HG02678 (cell line): ENCODE measurements around the gene BHMT.

Experiments used
- ATAC-seq: cut with Tn5 transposase; IDR thresholded peaks from one replicate; pipeline ENCODE4 v1.9.1; 2021; ENCODE audit warnings: mild to moderate bottlenecking, moderate library complexity; ENCODE audit not compliant: unreplicated experiment

Gene BHMT, protein sequence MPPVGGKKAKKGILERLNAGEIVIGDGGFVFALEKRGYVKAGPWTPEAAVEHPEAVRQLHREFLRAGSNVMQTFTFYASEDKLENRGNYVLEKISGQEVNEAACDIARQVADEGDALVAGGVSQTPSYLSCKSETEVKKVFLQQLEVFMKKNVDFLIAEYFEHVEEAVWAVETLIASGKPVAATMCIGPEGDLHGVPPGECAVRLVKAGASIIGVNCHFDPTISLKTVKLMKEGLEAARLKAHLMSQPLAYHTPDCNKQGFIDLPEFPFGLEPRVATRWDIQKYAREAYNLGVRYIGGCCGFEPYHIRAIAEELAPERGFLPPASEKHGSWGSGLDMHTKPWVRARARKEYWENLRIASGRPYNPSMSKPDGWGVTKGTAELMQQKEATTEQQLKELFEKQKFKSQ

DNA sequence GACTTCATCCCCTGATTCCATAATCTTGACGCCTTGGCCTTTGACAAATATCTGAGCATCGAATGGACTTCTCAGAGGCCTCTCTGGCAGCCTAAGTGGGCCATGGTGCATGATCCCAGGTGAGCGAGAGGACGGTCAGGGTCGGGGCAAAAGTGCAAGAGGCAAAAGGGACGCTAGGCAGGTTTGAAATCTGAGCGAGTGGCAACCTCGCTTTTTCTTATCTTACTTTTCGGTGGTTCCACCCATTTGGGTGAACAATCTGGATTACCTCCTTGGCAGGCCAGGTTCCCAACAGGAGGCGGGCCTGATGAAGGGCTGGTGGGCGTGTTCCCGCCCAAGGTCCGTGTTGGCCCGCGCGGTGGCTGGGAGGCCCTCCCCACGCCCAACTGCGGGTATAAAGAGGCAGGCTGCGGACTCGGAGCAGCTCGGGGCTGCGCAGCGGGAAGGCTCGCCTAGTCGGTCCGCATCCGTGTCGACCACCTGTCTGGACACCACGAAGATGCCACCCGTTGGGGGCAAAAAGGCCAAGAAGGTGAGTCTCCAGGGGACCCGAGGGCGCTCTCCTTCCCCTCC is at the start of gene BHMT:
Gene BHMT, plus strand, starts transcription at position 423 of the 573 bp plus-strand sequence. Its CDS starts 77 bp downstream, at position 500.
- ATAC-seq: no peak

DNA sequence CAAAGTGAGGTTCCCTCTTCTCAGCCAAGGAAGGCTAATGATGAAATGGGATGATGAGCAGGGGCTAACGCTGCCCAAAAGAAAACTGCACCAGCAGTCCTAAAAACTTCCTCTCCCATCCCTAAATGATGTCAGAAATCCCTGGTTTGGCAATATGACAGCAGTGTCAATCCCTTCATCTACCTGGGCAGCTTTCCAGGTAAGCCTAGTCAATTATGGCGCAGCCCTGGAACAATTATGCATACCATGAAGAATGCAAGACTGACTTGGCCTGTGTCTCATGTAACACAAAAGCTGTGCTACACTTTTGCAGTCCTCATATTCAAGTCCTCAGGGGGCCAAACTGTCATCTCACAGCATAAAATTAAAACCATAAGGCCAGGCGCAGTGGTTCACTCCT is 49.2 kb upstream of the BHMT start:
- ATAC-seq: no peak

DNA sequence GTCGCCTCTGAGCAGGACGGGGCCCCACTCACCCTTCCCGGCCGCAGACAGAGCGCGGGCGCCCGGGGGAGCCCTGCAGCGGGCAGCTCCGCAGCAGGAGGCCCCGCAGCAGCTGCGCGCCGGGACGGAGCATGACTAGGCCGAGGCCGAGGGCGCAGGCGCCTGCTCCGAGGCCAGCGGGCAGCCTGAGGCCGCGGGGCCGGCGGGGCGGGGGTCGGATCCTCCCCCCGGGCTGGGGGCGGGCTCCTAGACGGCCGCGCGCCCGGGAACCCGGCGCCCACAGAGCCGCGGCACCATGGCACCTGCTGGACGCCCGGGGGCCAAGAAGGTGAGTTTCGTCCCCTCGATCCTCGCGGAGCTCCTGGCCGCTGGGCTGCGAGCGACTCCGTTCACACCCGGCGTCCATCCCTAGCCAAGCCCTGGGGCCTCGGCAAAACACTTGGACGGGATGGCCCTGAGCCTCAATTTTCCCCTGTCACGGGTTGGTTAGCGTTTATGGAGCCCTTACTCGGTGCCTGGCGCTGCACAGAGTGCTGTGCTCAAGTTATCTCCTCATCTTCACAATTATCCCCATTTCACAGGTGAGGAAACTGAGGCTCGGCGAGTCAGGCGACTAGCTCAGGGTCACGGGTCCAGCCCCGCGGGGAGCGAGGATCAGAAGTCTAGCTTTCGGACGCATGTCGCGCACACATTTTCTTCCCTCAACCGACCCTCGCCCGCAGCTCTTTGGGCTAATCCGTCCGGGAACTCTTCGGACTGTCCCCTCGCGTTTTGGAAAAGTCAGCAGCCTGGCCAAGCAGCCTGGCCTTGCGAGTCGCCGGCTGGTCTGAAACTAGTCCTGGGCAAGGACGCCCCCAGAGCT is 41.9 kb upstream of the BHMT start, which contains the start of the genes BHMT2 and DMGDH:
Gene BHMT2, plus strand, starts transcription at position 280 of the 862 bp plus-strand sequence. Its CDS starts 16 bp downstream, at position 296.
Gene DMGDH, minus strand, starts transcription at position 187 of the 862 bp plus-strand sequence. Its CDS starts 54 bp downstream, at position 133.
- ATAC-seq: no peak

DNA sequence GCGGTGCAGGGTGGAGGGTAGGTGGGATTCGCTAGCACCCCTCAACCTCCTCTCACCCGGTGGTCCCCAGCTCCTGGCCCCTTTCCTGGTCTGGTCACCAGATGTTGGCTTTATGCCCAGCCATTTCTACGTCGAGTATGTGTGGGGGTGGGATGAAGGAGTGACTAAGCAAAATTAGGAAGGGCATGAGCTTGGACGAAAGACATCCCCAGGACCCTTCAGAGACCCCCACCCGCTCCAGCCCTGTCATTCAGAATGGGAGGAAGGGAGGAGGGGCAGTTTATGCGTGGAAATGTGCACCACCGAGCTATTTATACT is 41.3 kb upstream of the BHMT start:
- no peak for ATAC-seq

DNA sequence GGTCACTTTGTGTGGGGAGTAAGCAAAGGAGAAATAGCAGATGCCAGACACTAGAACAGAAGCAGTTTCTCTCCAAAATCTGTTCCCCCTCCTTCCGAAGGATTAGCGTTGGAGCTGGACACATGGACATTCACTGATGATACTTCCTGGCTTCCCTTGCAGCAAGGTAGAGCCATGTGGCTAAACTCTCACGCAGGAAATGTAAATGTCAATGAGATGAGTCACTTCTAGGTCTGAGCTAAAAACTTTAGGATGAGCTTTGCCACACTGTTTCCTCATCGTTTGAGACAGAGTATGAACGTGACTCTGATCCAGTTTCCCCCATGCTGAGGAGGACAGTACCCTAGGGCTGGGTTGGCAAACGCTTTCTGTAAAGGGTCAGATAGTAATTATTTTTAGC is 37.0 kb upstream of the BHMT start:
- ATAC-seq: no peak

DNA sequence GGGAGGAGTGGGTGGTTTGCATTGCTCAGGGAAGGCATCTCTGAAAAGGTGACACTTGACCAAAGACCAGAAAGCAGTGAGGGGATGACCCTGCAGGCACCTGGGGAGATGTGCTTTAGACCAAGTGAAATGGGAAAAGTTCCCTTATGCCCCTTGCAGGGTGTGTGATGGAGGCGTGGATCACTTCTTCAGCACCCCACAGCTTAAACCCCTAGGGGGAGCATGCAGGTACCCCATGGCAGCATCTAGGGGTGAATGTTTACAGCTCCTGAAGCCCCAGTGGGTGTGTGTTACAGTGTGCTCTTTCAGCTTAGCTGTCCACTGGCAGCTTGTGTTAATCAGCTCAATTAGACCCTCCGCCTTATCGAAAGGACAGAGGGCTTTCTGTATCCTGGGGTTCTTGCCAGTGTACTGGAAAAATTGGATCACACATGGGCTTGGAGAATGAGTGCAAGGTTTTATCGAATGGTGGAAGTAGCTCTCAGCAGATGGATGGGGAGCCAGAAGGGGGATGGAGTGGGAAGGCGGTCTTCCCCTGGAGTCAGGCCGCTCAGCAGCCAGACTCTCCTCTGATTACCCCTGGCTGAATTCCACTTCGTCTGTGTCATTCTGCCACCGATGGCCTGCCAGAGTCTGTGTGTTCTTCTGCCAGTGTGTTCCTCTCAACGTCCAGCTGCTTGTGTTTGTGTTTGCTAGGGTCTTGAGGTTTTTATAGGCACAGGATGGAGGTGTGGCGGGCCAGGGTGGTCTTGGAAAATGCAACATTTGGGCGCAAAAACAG is 35.8 kb upstream of the BHMT start:
- no peak for ATAC-seq

DNA sequence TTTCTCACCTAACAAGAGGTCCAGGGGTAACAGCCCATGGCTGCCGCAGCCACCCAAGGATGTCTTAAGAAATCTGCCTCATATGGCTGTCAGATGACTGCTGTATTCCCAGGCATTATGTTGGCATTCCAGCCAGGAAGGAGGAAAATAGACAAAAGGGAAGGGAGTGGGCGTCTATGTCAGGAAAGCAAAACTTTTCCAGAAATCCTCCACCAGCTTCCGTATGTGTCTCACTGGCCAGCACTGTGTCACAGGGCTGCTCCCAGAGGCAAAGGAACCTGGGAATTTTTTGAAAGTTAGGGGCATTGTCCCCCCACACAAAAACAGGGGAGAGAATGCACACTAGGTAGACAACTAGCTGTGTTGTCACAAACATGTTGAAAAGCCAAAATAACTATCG is 34.8 kb upstream of the BHMT start:
- no peak for ATAC-seq

DNA sequence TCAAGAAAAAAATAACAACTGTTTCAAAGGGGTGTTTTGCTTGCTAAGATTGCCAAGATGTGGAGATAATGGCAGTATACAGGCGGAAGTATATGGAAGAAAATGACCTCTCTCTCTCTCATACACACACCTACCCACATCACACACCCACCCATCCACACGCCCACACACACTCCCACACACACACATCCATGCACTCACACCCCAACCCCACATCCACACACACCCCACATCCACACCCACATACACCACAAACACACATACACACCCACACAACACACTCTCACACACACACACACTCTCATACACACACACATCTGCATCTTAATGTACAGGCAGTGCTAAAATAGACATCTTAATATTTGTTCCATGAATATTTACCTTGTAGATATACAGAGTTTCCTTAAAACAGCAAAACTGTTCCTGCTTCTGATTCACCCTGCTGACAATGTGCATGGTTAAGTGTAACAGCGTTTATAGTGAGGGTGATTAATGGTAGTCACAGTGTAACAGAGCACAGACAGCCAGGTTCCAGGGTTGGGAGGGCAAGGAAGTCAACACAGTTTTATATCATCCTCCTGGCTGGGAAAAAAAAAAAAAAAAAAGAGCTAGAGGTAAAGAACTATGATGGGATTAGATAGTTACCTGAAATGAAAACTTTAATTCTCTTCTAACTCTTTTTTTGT is 33.8 kb upstream of the BHMT start:
- no peak for ATAC-seq

DNA sequence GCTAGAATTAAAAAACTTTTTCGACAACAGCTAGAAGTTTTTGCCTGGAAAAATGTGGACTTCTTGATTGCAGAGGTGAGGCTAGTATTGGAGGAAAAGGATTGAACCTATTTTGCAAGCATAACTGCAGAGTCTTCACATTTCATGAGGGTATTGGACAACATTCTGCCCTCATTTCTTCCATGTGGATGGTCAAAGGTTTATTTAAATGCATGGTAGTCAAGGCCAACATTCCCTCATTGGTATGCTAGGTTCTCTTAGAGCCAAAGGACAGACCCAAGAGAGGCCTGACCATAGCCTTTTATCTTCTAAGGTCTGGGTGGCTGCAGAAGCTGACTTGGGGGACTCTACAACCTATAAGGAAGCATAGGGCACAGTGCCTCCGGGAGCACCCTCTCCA is 30.8 kb upstream of the BHMT start:
- no peak for ATAC-seq

DNA sequence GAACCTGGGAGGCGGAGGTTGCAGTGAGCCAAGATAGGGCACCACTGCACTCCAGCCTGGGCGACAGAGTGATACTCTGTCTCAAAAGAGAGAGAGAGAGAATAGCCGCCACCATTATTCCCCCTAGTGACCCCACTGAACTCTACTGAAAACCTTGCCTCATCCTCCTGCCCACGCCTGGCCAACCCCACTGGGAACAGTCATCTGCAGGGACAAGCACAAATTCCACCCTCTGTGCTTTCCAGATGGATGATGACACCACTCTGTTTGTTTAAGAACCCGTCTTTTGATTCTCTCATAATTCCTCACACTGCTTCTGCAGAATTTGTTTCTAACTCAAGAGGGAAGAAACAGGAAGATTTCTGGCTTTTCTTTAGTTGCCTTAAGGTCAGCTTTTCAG is 29.8 kb upstream of the BHMT start:
- ATAC-seq: no peak

DNA sequence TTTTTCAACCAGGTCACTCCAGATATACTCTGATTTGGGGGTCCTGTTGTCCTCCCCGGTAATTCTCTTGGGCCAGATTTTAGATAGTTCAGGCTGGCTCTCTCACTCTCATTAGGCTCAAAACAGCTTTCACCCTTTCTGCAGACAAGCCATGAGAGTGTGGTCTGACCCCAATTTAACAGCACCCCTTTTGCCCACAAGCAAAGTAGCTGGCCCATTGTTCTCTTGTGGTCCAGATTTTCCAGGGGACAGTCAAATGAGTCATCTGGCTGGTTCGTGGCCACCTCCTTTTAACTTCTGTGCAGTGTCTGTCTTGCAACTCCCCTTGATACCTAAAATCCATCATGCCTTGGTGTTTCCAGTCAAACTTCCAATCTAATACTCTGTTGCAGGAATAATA is 25.5 kb upstream of the BHMT start:
- ATAC-seq: no peak

DNA sequence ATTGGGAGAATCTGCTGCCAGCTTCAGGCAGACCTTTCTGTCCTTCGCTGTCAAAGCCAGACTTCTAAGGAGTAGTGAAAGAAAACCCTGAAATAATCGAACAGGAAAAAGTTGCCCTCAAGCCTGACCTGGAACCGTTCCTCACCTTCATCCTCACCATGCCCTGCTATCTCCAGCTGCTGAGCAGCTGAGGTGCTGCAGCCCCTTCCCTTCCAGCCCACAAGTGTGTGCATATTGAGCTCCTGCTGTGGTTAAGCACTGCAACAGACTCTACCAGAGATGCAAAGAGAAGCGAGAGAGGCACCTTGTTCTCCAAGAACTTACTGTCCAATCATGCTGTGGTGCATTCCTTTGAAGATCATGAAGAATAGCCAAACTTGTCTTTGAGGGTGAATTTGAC is 23.1 kb upstream of the BHMT start:
- no peak for ATAC-seq

DNA sequence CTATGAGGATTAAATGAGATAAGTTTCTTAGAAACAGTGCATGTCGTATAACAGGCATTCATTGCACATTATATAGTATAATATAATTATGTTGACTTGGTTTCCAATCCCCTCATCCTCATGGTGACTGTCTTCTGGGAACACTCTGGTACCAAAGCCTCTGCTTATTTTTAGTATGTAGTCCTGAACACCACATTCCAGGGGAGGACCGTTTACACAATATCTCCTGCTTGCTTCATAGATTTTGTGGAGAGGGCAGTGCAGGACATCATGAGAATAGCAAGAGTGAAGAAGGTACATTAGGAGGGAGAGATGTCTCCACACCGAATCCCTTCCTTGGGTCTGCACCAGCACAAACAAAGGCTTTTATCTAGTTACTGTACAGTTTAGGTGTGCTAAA is 20.5 kb upstream of the BHMT start:
- ATAC-seq: no peak

DNA sequence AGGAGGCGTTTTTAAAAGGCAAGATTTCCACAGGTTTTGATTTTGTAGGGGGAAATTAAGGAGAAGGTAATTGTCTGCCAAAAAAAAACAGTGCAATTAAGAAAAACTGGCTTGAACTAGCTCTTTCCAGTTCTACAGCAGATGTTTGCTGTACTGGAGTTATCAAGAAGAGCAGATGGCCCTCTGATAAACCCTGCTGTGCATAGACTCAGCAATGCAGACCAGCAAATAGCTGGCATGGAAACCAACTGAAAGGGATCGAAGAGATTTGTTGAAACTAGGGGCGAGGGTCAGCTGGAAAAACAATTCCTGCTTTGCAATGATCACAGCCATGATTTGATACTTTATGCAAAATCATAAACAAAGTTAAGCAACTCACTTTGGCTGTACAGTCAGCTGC is 17.8 kb upstream of the BHMT start:
- no peak for ATAC-seq

DNA sequence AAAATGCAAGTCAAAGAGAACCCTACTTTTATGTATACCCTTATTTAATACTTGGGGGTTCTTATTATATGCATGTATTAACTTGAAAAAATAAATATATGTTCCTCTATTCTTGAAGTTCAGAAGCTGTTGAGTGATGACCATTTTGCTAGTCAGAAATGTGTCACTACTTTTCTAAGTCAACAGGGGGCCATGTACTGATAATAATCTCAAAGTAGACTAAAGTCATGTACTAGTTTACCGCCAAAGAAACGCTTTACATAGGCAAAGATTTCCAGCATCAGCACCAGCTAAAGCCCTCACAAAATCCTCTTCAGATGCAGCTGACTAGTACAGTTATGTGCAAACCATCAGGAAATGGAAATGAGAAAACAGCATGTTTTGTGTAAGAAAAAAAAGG is 5.7 kb upstream of the BHMT start:
- ATAC-seq: no peak

DNA sequence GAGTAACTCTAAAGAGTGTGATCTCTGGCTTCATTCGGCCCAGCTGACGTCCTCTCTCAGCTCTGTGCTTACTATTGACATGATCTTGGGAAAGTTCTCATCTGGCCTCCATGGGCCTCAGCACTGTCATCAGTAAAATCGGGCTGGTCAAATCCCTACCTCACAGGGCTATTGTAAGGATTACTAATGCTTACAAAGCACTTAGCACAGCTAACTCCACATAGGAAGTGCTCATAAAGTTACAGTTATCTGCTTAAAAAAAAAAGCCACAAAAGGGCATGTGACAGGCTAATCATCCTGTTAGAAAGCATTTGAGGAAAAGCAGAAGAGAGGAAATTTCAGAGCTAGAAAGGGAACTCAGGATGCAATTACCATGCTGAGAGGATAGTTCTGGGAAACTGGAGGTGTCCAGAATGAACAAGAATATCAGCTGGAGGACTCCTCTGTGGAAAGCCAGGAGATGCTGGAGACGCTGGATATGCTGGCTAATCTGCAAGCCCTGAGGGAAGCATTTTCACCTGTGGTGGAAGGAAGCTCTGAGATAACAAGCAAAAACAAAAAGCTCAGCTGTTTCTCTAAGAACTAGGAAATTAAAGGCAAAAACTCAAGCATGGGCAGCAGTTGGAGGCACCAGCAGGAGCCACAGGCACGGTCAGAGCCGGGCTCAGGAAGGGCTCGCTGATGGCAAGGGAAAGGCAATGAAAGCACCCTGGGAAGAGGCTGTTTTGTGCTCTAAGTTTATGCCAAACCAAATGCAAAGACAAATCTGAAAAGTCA is 4.4 kb upstream of the BHMT start:
- no peak for ATAC-seq

DNA sequence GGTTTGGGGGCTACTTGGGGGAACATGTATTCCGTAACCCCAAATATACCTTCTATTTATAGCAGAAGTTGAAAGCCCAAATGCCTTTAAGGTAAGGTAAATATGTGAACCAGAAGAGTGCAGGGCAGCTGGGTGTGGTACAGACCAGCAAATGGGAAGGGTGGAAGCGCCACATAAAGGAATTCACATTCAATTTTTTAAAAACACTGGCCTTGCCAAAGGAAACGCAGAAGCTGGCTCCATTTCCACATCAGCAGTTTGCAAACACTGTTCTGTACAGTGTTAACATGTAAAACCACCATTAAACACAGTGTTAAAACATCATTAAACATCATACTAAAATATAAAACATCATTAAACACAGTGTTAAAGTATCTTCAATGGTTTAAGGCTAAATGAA is 3.5 kb upstream of the BHMT start:
- no peak for ATAC-seq

DNA sequence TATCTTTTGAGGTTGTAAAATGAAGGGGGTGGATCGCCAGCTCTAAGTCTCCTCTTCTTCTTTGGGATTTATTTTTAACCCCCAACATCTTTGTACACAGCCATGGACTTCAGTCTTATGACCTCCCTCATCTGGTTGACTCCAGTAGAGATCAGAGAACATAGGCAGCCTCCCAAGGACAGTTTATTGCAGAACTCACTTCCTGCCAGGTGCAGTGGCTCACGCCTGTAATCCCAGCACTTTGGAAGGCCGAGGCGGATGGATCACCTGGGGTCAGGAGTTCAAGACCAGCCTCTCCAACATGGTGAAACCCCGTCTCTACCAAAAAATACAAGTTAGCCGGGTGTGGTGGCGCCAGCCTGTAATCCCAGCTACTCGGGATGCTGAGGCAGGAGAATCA is 2.8 kb upstream of the BHMT start:
- ATAC-seq: no peak
